Endothelial cell of umbilical vein (primary cell): ENCODE results near the gene WNK4. TPM values are rescaled to one million over a fixed set of nuclear protein-coding genes. Genes with fewer than 3 reads are reported as not detected.

Source experiments
- BruUV-seq: library from RNA; stranded (reverse); fragments of 400-500 nt; replicated peaks from 2 replicates; lab custom pipeline; 2021; lab: Mats Ljungman, UMichigan
- CTCF ChIA-PET: fragments of 300-600, 350-600 bp; sonication (Branson Sonifier 250); formaldehyde crosslinking; loops from one replicate; lab custom pipeline; 2021; ENCODE audit warnings: antibody characterized with exemption, inconsistent platforms; lab: Charles Lee
- POLR2A ChIA-PET: fragments of 300-600, 350-600 bp; sonication (Branson Sonifier 250); formaldehyde crosslinking; loops from one replicate; lab custom pipeline; 2021; ENCODE audit warnings: antibody characterized with exemption, inconsistent platforms; lab: Charles Lee
- DNase-seq: peaks from one replicate; pipeline ENCODE4 v3.0.0-alpha.2; 2011; ENCODE audit warnings: low read depth, low spot score
- FAIRE-seq: peaks from 2 replicates; lab custom pipeline; 2011; peaks lifted over from hg19 to GRCh38; lab: Jason Lieb, UNC
- H2AFZ ChIP-seq: 2 replicates; pipeline ENCODE4 v1.6.0; 2012; ENCODE audit warnings: low read depth, low read length, control low read depth, inconsistent platforms
- H3K27ac ChIP-seq: 2 replicates; pipeline ENCODE4 v1.5.1; 2011; ENCODE audit warnings: low read depth, mild to moderate bottlenecking, control low read depth, low read length, moderate library complexity; ENCODE audit not compliant: insufficient read depth
- H3K27me3 ChIP-seq, 2 experiments: 2 replicates each; pipeline versions ENCODE4 v1.6.0 to v1.6.1; 2011; ENCODE audit warnings: low read length in 2 of 2, mixed read lengths in 1 of 2; ENCODE audit not compliant: control insufficient read depth in 2 of 2, insufficient read depth in 2 of 2
- H3K36me3 ChIP-seq, 2 experiments: 2 replicates in 1 of 2; 3 replicates in 1 of 2; pipeline ENCODE4 v1.5.1; 2011; ENCODE audit warnings: low read length in 2 of 2, mild to moderate bottlenecking in 1 of 2, moderate library complexity in 1 of 2; ENCODE audit not compliant: control insufficient read depth in 2 of 2, insufficient read depth in 2 of 2; ENCODE audit errors: extremely low read depth in 1 of 2
- H3K4me1 ChIP-seq: 3 replicates; pipeline ENCODE4 v1.5.1; 2011; ENCODE audit warnings: mild to moderate bottlenecking, low read length; ENCODE audit not compliant: control insufficient read depth, insufficient read depth; ENCODE audit errors: extremely low read depth
- H3K4me2 ChIP-seq: 2 replicates; pipeline ENCODE4 v1.6.1; 2011; ENCODE audit warnings: low read length, control low read depth, mixed read lengths; ENCODE audit not compliant: insufficient read depth
- H3K4me3 ChIP-seq, 3 experiments: fragments of 200-600 bp in 1 of 3; sonication (generic), shearing (Covaris generic) in 1 of 3; replicated peaks in 1 of 3; 2 replicates each; pipeline ENCODE4 v1.5.1; 2011 to 2016; ENCODE audit warnings: control low read depth in 3 of 3, low read length in 3 of 3, mild to moderate bottlenecking in 2 of 3, inconsistent platforms in 1 of 3, low read depth in 1 of 3, moderate library complexity in 1 of 3; ENCODE audit not compliant: insufficient read depth in 1 of 3
- H3K79me2 ChIP-seq: 2 replicates; pipeline ENCODE4 v1.6.0; 2012; ENCODE audit warnings: low read length, inconsistent platforms; ENCODE audit not compliant: control insufficient read depth, insufficient read depth
- H3K9ac ChIP-seq: replicated peaks from 2 replicates; pipeline ENCODE3; 2011; ENCODE audit warnings: low read length, control low read depth; ENCODE audit not compliant: insufficient read depth; ENCODE audit errors: extremely low read depth
- H3K9me1 ChIP-seq: replicated peaks from 3 replicates; pipeline ENCODE4 v1.6.0; 2011; ENCODE audit warnings: mild to moderate bottlenecking, low read length; ENCODE audit not compliant: control insufficient read depth, insufficient read depth; ENCODE audit errors: extremely low read depth
- H3K9me3 ChIP-seq: replicated peaks from 2 replicates; pipeline ENCODE4 v1.5.1; 2012; ENCODE audit warnings: low read length, inconsistent platforms; ENCODE audit not compliant: control insufficient read depth, insufficient read depth
- H4K20me1 ChIP-seq: replicated peaks from 2 replicates; pipeline ENCODE3; 2011; ENCODE audit warnings: mild to moderate bottlenecking, low read length; ENCODE audit not compliant: control insufficient read depth, insufficient read depth; ENCODE audit errors: extremely low read depth
- EZH2 ChIP-seq: IDR thresholded peaks from 2 replicates; pipeline ENCODE4 v1.6.1; 2012; ENCODE audit warnings: borderline replicate concordance, low read depth, mild to moderate bottlenecking, moderate library complexity, low read length, inconsistent platforms; ENCODE audit not compliant: severe bottlenecking
- FOS ChIP-seq: IDR thresholded peaks from 2 replicates; pipeline ENCODE4 v1.6.1; 2011; ENCODE audit warnings: mild to moderate bottlenecking, low read length, moderate library complexity, borderline replicate concordance; ENCODE audit not compliant: insufficient read depth
- GATA2 ChIP-seq: IDR thresholded peaks from 2 replicates; pipeline ENCODE4 v1.7.0; 2011; ENCODE audit warnings: low read depth, mild to moderate bottlenecking, moderate library complexity, mixed read lengths, low read length; ENCODE audit not compliant: insufficient read length, insufficient read depth
- JUN ChIP-seq: IDR thresholded peaks from 2 replicates; pipeline ENCODE4 v1.6.1; 2011; ENCODE audit warnings: borderline replicate concordance, low read depth; ENCODE audit not compliant: insufficient read length, insufficient read depth
- MYC ChIP-seq: IDR thresholded peaks from one replicate; pipeline ENCODE4 v1.6.1; 2011; ENCODE audit warnings: mild to moderate bottlenecking, low read depth, low read length
- POLR2A ChIP-seq: IDR thresholded peaks from 2 replicates; pipeline ENCODE4 v1.6.1; 2012; ENCODE audit warnings: low read depth, mild to moderate bottlenecking, control low read depth, low read length
- POLR2AphosphoS5 ChIP-seq: IDR thresholded peaks from 2 replicates; pipeline ENCODE4 v1.6.1; 2012; ENCODE audit warnings: low read depth, mild to moderate bottlenecking, control low read depth, low read length, moderate library complexity; ENCODE audit not compliant: insufficient read depth
- dilution Hi-C: fragments of 300-500 bp; cut with MboI; formaldehyde crosslinking; loops from one replicate; pipeline ENCODE4 v1.15.0; 2019; ENCODE audit warnings: low sequenced_read_pairs; ENCODE audit not compliant: extremely low pct_ligation_motif_present
- intact Hi-C: fragments of 100-400 bp; cut with micrococcal nuclease; formaldehyde crosslinking; loops from one replicate; pipeline ENCODE4 v1.10.0; 2022
- polyA plus RNA-seq, 4 experiments: library from polyadenylated mRNA; depleted of rRNA in 3 of 4; stranded (reverse) in 3 of 4; unstranded in 1 of 4; fragments of >200 nt; gene quantifications; 2 replicates each; pipeline versions ENCODE4 v1.2.1 to v1.2.3, GENCODE V29; 2011 to 2012; ENCODE audit warnings: missing spikeins in 1 of 4
- total RNA-seq: library from RNA; stranded (reverse); gene quantifications from 2 replicates; pipeline ENCODE4 v1.2.3, GENCODE V29; 2021
- TF ChIP-seq, protein P1 (sequence below), 2 donors: IDR thresholded peaks; 1 replicate in 1 of 2; 2 replicates in 1 of 2; pipeline ENCODE4 v1.5.1; 2011; ENCODE audit warnings: low read length in 2 of 2, mild to moderate bottlenecking in 2 of 2, moderate library complexity in 2 of 2, control low read depth in 1 of 2, inconsistent platforms in 1 of 2, low read depth in 1 of 2; ENCODE audit not compliant: insufficient read depth in 1 of 2; ENCODE audit errors: extremely low read depth in 1 of 2
- TF ChIP-seq, protein P2 (sequence below): IDR thresholded peaks from 2 replicates; pipeline ENCODE4 v1.6.1; 2011; ENCODE audit not compliant: insufficient read depth, insufficient read length

Gene WNK4
- total and polyA plus RNA-seq, 2 donors (not counting 3 experiments of a cell fraction or from before 2014, with no cell fraction given): 0.84 to 1.9 TPM

DNA sequence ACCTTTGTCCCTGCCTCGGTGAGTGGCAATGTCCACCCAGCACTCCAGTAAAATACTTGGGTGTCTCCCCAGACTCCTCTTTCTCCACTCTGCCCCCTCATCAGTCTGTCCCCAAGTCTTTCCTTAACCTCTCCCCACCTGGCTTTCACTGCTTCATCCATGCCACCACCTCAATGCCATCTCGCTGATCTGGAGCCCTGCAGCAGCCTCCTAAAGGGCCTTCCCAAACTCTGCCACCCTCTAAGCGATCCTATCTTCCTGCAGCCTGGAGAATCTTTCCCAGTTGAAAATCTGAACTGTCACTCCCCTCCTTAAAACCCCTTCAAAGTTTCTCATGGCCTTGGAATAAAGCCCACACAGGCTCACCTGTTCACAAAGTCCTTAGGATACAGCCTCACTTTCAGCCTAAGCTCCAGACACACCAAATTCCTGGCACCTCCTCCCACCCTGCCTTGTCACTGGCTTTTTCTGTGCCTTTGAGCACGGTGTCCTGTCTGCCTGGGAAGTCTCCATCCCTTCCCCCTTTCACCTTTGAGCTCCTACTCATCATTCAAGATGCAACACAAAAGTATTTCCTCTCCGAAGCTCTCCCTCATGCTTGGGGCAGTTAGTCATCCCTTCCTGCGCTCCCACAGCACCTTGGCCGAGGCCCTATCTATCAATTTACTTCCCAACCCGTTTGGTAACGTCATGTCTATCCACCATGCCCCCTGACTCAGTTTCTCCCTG, 2.8 kb downstream of the WNK4 start:
- FAIRE-seq (peak; percentile 66), DNase-seq (peak; percentile 25)
- H3K27ac ChIP-seq: no peak overlapping the region
- no peak overlapping the region for H3K4me3 ChIP-seq
- no peak overlapping the region for H3K9ac ChIP-seq
- peak overlapping the region; percentile 4 for H3K4me2 ChIP-seq
- H3K9me3 ChIP-seq: no peaks in the 10 kb centered on the region
- H3K79me2 ChIP-seq: no peaks in the 10 kb centered on the region
- no TSS peak for BruUV-seq
- dilution Hi-C loops: no loop called here
- no peaks in the 10 kb centered on the region for H4K20me1 ChIP-seq
- H2AFZ ChIP-seq: no peak overlapping the region
- H3K36me3 ChIP-seq: peaks cover 0 to 8% of the 10 kb centered on the region in 2 experiments
- no peaks in the 10 kb centered on the region for H3K9me1 ChIP-seq
- H3K27me3 ChIP-seq: peaks cover 16% of the 10 kb centered on the region in 2 experiments
- TF ChIP-seq JUN (peak; percentile 39), FOS (peak; percentile 78), GATA2 (peak; percentile 48), EZH2 (no peak), POLR2AphosphoS5 (peak; percentile 33)
- CTCF ChIA-PET: interaction anchor here (0.9 to 4.7 kb wide), 4 partner anchors 10 to 41 kb away, joined by 3 to 44 read pairs (median 12); partner anchors contain the start of genes BECN1 and VPS25
- POLR2A ChIA-PET: no interaction called here
- peaks cover 35% of the 10 kb centered on the region for H3K4me1 ChIP-seq
- intact Hi-C loops: loop anchor here (5.0 kb wide), 1 partner anchor 106 kb away; the partner anchor contains the start of gene PLEKHH3

DNA sequence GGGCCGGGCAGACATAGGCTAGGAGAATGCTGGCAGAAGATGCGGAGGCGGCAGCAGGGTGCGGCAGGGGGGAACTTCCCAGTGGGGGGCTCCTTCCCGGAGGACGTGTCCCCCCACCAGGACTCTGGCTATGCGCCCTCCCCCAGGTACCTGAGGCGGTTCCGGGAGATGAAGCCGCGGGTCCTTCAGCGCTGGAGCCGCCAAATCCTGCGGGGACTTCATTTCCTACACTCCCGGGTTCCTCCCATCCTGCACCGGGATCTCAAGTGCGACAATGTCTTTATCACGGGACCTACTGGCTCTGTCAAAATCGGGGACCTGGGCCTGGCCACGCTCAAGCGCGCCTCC, 3.4 kb downstream of the WNK4 start:
- no peak overlapping the region for H3K27ac ChIP-seq
- H3K9ac ChIP-seq: no peak overlapping the region
- H4K20me1 ChIP-seq: no peaks in the 10 kb centered on the region
- DNase-seq (no peak), FAIRE-seq (no peak)
- H3K4me1 ChIP-seq: peaks cover 35% of the 10 kb centered on the region
- CTCF ChIA-PET: interaction anchor here (0.9 to 4.7 kb wide), 4 partner anchors 10 to 41 kb away, joined by 3 to 44 read pairs (median 12); partner anchors contain the start of genes BECN1 and VPS25
- H3K27me3 ChIP-seq: peaks cover 16% of the 10 kb centered on the region in 2 experiments
- no peaks in the 10 kb centered on the region for H3K9me1 ChIP-seq
- H3K9me3 ChIP-seq: no peaks in the 10 kb centered on the region
- no peak overlapping the region for H3K4me3 ChIP-seq
- POLR2A ChIA-PET: no interaction called here
- peaks cover 0 to 5% of the 10 kb centered on the region in 2 experiments for H3K36me3 ChIP-seq
- H3K4me2 ChIP-seq: peak overlapping the region; percentile 4
- no peak overlapping the region for H2AFZ ChIP-seq
- no peaks in the 10 kb centered on the region for H3K79me2 ChIP-seq
- TF ChIP-seq, protein P1, sequence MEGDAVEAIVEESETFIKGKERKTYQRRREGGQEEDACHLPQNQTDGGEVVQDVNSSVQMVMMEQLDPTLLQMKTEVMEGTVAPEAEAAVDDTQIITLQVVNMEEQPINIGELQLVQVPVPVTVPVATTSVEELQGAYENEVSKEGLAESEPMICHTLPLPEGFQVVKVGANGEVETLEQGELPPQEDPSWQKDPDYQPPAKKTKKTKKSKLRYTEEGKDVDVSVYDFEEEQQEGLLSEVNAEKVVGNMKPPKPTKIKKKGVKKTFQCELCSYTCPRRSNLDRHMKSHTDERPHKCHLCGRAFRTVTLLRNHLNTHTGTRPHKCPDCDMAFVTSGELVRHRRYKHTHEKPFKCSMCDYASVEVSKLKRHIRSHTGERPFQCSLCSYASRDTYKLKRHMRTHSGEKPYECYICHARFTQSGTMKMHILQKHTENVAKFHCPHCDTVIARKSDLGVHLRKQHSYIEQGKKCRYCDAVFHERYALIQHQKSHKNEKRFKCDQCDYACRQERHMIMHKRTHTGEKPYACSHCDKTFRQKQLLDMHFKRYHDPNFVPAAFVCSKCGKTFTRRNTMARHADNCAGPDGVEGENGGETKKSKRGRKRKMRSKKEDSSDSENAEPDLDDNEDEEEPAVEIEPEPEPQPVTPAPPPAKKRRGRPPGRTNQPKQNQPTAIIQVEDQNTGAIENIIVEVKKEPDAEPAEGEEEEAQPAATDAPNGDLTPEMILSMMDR (IDR thresholded peaks at IDR 0.05; ENCODE audit: extremely low read depth in 1 of 2, insufficient read depth in 1 of 2, low read depth in 1 of 2, low read length in 2 of 2): no peak
- TF ChIP-seq JUN: no peak
- no peak for TF ChIP-seq POLR2A
- TF ChIP-seq MYC: no peak
- no peak for TF ChIP-seq EZH2
- TF ChIP-seq, protein P2, sequence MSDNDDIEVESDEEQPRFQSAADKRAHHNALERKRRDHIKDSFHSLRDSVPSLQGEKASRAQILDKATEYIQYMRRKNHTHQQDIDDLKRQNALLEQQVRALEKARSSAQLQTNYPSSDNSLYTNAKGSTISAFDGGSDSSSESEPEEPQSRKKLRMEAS: no peak
- TF ChIP-seq POLR2AphosphoS5: no peak
- TF ChIP-seq FOS: no peak
- no peak for TF ChIP-seq GATA2
- dilution Hi-C loops (no loop called here), intact Hi-C loops (loop anchor here (5.0 kb wide), 1 partner anchor 106 kb away; the partner anchor contains the start of gene PLEKHH3)
- no TSS peak for BruUV-seq
